HG02885 (cell line): ENCODE data around the gene MRPL55.

Experiments used
- ATAC-seq: cut with Tn5 transposase; IDR thresholded peaks from one replicate; pipeline ENCODE4 v1.9.1; 2021; ENCODE audit warnings: mild to moderate bottlenecking; ENCODE audit not compliant: unreplicated experiment, poor library complexity

The MRPL55 gene

DNA sequence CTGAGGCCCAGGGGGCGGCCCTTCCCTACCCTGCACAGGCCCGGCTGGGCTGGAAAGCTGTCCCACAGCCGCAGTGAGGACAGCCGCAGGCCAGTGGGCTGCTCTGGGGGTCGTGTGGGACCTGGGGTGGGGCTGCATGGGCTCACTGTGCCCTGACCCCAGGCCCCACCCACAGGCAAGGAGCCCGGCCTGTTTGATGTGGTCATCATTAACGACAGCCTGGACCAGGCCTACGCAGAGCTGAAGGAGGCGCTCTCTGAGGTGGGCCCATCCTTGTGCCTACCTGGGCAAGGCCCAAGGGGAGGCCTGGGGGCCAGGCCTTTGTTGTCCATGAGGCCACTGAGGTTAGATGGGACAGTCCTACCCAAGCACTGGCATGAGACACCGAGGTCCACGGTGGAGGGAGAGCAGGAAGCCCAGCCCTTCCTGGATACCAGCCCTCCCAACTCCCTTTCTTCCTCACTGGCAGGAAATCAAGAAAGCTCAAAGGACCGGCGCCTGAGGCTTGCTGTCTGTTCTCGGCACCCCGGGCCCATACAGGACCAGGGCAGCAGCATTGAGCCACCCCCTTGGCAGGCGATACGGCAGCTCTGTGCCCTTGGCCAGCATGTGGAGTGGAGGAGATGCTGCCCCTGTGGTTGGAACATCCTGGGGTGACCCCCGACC, 39.2 kb upstream of the MRPL55 start:
- no peak for ATAC-seq

DNA sequence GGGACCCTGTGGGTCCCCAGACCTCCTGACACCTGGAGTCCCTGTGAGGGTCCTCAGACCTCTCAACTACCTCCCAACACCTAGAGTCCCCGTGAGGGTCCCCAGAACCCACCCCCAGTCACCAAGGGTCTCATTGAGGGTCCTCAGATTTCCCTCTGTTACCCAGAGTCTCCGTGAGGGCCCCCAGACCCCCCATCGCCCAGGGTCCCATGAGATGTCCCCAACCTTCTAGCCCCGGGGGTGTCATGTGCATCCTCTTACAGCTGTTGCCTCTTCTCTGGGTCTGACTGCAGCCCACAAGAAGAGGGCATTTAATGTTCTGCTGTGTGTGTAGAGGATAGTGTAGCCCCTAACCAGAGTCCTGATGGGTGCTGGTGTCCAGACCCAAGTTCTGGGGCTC, 38.7 kb upstream of the MRPL55 start:
- ATAC-seq, result no peak

DNA sequence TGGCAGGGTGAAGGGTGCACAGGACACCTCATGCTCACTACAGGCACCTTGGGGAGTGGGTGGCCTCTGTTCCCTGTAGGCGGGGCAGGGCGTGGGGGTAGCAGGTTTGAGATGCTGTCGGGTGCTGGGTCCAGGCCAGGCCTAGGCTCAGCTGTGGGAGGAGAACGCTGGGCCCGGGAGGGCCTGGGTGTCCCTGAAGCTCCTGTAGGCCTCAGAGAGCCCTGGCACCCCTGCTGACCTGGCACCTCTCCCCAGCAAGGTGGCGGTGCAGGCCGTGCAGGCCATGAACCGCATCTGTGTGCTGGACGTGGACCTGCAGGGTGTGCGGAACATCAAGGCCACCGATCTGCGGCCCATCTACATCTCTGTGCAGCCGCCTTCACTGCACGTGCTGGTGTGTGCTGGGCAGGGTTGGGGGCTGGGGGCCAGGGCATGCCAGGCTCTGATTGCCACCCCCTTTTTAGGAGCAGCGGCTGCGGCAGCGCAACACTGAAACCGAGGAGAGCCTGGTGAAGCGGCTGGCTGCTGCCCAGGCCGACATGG, 38.1 kb upstream of the MRPL55 start:
- no peak for ATAC-seq

DNA sequence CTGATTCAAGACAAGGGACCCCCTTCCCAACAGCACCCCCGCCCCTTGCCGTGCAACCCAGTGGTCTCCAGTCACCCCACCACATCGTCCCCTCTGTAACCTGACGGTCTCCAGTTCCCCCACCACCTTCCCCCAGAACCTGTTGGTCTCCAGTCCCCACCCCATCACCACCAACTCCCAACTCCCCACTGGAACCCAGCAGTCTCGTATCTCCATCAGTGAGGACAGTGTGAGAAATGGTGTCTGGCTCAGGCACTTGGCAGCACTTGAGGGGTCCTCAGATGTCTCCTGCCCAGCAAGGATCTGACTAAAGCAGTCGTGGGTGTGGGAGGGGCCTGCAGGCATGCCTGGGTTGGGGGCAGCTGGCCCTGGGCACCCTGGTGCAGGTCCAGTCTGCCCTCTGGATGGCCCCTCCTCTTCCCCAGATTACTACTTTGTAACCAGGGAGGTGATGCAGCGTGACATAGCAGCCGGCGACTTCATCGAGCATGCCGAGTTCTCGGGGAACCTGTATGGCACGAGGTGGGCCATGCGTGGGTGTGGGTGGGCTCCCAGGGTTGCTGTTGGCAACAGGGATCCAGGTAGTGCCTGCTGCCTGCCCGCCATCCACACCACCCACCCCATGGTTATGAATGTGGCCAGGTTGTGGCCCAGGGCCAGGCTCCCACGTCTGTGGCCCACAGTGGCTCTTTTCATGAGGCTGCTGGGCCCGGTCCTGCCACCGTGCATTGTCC, 37.5 kb upstream of the MRPL55 start:
- no peak for ATAC-seq

DNA sequence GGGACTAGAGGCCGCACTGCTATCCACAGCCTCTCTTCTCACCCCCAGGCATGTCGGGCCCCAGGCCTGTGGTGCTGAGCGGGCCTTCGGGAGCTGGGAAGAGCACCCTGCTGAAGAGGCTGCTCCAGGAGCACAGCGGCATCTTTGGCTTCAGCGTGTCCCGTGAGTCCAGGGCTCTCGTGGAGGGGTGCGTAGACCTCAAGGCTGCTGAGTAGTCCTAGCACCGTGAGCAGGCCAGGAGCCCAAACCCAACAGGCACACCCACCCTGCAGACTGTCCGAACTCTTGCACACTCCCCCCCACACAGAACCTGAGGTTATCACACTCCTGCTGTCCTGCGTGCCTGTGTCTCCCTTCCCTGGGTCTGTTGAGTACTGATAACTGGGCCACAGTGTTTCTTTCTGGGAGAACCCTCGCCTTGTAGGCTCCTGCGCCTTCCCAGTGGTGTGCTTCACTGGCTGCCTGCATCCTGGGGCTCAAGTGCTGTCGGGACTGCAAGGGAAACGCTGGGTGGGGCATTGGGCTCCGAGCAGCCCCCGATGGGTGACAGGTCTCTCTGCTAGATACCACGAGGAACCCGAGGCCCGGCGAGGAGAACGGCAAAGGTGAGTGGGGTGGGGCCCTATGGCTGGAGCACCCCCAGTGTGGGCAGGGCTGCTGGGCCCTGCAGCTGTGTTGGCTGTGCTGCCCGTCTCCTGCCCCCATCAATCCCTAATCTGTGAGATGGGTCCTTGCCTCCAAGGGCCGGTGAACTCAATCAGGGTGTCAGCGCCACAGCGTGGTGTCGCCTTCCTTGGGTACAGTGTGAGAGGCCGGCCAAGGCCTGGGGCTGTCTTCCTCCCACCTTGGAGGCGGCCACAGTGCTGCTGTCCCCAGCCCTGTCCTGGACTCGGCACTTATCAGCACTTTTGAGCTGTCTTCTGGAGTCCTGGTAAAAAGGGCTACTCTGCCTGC, 36.6 kb upstream of the MRPL55 start:
- no peak for ATAC-seq

DNA sequence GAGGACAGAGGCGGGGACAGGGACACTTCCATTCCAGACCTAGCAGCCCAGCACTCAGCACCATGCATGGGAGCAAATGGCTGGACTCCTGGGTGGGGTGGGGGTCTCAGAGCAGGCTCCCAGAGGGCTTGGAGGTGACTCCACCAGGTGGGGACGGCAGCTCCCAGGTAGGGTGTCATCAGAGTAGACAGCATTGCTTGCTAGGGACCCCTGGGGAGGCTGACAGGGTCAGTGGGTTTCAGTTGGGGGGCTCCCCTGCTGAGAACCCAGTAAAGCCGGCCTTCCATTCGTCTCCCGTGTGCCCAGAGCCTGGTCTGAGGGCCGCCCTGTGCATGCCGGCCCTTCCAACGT, 35.9 kb upstream of the MRPL55 start:
- ATAC-seq, result no peak

DNA sequence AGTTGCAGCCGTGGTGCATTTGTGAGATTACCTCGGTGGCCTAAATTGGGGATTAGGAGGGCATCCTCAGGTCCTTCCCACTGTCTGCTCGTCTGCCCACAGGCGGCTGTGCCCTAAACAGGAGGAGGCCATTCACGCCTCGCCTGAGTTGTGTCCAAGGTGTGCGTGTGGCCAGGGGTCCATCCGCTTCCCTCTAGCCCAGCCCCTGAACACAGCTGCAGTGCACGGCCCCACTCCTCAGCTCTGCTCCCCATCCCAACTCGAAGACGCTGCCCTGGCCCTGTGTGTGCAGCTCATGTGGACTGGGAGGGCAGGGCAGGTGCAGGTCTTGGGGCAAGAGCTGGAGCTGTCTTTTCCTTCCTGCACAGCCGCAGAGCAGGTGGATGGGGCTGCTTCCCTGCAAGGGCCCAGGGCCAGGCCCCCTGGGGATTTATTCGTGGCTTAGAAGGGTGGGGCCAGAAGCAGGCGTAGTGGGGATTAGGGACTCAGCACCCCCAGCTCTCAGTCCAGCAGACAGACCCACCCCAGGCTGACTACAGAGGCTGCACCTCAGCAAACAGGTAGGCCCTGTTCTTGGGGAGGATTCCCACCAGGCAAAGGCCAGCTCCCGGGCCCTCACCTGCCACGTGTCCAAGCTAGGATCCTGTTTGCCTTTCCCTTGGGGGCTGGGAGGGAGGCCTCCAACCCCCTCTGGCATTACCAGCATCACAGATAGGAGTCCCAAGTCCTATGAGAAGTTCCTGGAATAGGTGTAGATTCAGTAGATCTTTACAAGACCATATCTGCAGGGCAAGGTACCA, 35.3 kb upstream of the MRPL55 start:
- no peak for ATAC-seq

DNA sequence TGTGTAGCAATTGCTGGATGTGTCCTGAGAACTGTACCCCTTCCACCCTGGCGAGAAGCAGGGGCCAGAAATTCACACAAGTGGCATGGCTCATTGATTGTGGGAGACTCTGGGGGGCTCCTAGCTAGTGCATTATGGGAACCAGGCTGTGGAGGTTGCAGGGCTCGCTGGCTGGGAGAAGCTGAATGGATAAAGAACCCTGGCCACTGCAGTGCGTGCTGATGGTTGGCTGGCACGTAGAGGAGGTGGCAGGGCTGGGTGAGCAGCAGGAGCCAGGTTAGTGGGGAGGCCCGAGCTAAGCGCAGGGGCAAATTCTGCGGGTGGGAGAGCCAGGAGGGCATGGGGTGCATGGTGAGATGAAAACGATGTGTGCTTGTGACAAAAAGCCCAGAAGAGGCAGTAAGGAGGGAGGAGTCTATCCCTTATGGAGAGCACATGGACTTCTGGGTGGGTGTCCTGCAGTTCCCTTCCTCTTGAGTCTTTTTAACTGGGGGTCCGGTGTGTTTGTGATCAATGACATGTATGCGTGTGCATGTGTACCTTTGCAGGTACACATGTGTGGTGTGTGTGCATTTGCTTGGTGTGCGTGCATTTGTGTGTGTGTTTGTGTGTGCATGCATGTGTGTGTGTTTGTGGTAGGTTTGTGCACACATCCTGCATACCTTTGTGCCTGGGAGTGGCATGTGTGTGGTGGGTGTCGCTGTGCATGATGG, 34.5 kb upstream of the MRPL55 start:
- no peak for ATAC-seq

DNA sequence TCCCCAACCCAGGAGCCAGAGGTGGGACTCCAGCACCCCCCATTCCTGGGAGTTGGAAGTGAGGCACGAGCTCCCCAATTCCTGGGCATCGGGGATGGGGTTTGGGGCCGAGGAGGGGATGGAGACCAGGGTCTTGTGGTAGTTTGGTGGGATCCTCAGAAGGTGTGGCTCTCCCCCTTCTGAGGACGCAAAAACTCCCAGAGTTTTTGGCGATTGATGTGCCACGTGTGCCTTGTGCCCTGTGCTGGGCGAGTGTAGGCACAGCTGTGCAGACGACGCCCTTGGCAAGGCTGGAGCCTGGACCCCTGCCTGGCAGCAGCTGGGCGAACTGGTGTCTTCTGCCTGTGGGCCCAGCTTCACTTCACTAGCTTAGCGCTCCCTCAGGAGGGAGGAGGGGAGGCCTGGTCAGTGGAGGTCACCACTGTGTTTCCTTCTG, 33.6 kb upstream of the MRPL55 start:
- no peak for ATAC-seq

DNA sequence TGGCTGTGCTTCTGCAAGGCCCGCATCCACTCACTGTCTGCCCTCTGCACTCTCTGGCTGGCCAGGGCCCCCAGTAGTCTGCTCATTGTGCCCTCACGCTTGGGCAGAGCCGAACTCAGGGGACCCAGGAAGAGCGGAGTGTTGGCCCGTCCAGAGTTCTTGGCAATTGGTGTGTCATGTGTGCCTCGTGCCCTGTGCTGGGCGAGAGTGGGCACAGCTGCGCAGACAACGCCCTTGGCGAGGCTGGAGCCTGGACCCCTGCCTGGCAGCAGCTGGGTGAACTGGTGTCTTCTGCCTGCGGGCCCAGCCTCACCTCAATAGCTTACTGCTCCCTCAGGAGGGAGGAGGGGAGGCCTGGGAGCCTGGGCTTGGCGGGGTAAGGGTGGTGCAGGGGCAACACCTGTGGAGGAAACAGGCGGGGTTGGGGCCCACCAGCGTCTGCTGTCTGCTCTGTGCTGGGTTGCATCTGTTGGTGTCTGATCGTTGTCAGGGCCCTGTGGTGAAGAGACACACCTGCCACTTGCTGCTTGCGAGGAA, 33.1 kb upstream of the MRPL55 start:
- ATAC-seq, result no peak

DNA sequence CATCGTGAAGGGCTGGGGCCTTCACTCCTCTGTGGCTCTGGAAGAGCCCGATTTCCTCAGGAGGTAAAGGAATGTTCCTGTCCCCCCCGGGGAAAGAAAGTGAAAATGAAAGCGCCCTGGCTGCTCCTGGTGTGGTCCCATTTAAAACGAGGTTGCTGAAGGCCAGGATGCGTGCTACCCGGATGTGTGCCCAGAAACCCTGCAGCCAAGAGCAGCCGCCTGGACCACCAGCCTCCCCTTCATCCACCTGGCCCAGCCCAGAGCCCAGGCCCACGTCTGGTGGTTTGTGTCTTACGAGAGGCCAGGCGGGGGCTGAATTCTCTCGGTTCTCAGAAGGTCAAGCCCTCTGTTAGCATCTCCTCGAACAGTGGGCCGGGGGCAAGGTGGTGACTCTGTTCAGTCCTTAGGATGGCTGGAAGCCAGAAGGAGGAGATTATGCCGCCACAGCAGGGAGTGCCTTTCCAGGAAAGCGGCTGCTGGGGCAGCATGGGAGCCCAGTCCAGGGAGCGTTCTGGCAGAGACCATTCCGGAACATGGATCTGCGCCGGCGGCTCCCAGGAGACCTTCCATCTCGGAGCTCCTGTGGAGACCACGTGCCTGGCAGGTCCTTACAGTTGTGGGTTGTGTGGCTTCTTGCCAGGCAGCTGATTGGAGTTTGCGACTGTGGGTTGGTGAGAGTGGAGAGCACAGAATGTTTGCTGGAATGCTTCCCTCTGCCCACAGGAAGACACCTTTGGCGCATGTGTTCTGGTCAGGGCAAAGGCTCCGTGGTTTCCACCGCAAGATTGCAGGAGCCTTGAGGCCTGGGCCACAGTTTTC, 32.3 kb upstream of the MRPL55 start:
- ATAC-seq, result no peak

DNA sequence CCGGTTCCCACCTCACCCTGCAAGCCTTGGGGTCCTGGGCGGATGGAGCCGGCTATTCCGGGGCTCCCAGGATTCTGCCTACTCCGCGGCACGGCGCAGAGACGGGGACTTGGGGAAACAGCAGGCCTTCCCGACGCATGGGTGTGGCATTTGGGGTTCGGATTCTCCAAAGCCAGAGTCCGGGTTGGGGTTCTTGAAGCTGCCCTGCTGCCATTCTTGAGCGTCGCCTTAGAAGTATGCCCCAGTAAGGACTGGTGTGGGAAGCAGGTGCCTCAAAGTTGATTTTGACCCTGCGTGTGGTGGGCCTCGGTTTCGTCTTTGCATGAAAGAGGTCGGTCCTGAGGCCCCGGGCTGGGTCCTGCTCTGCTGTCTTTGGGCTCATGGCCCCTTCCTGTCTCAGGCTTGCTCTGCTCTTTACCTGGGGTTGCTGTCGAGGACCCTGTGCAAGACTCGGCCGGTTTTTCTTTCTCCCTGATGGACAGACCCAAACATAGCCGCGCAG, 31.7 kb upstream of the MRPL55 start:
- no peak for ATAC-seq

DNA sequence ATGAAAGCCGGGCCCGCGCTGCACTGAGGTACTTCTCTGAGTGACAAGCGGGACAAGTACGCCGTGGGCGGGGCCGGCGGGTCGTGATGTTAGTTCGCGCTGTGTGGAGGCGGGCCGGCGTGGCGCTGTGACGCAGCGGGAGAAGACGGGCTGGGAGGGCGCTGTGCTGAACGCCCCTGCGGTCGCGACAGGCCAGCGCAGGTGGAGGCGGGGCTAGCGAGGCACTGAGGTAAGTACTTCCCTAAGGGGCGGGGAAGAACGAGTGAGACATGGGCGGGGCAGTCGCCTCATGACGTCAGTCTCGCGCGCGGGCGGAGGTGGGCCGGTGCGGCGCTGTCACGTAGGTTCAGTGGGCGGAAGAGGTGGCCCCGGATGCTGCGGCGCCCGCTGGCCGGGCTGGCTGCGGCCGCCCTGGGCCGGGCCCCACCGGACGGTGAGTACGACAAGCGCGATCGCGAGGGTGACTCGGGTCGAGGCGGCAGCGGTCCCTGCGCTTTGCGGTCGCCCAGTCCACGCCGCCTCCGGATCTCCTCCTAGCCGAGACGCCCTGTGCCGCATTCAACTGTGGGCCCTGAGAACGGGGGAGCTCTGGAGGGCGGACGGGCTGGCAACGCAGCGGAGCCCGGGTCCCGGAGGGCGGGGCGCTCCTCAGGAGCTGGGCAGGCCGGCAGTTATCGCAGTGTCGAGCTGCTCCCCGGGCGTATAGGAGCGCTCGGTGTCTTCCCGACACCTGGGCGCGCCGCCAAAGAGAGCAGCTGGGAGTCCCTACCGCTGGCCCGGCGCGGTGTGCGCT, 31.0 kb upstream of the MRPL55 start, which contains the start of gene GUK1:
Gene GUK1, plus strand, starts transcription at position 349 of the 793 bp plus-strand sequence. Its CDS starts 24 bp downstream, at position 373.
- ATAC-seq, result peak; percentile 91

DNA sequence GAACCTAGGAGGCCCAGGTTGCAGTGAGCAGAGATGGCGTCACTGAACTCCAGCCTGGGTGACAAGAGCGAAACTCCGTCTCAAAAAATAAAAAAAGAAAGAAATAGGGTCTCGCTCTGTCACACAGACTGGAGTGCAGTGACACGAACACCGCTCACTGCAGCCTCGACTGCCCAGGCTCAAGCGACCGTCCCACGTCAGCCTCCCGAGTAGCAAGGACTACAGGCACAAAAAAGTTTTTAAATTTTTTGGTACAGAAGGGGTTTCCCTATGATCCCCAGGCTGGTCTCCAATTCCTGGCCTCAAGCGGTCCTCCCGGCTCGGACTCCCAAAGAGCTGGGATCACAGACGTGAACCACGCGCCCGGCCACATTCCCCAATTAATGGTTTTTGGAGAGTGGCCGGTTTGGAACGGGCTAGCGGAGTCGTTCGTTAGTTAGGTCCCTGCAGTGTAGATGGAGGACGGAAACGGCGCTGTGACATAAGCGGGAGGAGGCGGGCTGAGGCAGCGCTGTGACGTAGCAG, 30.4 kb upstream of the MRPL55 start:
- no peak for ATAC-seq

DNA sequence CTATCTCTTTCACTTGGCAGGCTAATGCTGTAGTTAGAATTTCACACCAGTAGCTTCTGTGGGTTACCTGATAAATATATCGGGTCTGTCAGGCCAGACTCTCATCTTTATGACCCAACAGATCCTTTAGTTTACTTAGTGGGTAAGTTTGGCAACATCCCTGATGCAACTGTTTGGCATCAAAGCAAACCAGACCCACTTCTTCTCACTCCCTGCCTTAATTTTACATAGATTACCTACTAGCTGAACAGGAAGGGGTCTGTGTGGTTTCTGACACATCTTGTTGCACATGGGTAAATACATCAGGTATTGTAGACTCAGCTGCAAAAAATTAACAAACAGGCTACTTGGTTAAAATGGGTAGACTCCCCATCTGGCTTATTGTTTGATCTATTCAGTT, 27.8 kb upstream of the MRPL55 start:
- ATAC-seq, result no peak

DNA sequence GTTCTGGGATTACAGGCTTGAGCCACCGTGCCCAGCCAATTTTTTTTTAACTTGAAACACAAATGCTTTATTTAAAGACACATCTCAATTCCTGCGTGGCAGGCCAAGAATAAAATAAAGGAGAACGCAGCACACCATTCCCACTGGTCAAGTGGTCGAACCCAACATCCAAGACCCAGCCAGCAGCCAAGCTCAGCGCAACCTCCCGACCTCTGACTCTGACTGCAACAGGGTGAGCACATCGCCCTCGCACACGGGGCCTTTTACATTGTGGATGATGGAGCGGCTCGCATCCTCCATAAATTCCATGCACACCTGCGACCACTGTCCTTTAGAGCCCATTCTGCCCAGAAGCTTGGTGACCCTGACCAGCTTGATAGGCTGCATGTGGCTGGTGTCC, 25.5 kb upstream of the MRPL55 start:
- no peak for ATAC-seq

DNA sequence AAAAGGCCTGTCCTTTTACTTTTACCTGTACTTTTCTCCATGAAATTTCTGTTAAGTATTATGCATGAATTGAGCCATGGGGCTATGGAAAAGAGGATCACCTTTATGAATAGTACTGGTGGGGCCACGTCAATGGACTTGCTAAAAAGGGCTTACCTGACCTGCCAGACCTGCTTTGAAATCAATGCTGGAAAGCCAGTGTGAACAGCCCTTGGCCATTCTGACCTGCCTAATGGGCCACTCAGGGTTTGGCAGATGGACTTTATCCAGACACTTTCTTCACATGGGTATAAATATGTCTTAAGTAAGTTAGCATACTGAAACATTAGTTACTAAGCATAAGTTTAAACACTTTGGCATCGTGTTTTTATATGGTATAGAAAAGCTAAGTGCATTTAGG, 22.7 kb upstream of the MRPL55 start:
- no peak for ATAC-seq
